CD4-positive, alpha-beta T cell treated with Interleukin-21 for 1 hour (primary cell): ENCODE results near the gene TRIM58.

ENCODE experiments used
- DNase-seq: peaks from one replicate; pipeline ENCODE4 v3.0.0-alpha.2; 2020

TRIM58 gene, protein sequence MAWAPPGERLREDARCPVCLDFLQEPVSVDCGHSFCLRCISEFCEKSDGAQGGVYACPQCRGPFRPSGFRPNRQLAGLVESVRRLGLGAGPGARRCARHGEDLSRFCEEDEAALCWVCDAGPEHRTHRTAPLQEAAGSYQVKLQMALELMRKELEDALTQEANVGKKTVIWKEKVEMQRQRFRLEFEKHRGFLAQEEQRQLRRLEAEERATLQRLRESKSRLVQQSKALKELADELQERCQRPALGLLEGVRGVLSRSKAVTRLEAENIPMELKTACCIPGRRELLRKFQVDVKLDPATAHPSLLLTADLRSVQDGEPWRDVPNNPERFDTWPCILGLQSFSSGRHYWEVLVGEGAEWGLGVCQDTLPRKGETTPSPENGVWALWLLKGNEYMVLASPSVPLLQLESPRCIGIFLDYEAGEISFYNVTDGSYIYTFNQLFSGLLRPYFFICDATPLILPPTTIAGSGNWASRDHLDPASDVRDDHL

DNA sequence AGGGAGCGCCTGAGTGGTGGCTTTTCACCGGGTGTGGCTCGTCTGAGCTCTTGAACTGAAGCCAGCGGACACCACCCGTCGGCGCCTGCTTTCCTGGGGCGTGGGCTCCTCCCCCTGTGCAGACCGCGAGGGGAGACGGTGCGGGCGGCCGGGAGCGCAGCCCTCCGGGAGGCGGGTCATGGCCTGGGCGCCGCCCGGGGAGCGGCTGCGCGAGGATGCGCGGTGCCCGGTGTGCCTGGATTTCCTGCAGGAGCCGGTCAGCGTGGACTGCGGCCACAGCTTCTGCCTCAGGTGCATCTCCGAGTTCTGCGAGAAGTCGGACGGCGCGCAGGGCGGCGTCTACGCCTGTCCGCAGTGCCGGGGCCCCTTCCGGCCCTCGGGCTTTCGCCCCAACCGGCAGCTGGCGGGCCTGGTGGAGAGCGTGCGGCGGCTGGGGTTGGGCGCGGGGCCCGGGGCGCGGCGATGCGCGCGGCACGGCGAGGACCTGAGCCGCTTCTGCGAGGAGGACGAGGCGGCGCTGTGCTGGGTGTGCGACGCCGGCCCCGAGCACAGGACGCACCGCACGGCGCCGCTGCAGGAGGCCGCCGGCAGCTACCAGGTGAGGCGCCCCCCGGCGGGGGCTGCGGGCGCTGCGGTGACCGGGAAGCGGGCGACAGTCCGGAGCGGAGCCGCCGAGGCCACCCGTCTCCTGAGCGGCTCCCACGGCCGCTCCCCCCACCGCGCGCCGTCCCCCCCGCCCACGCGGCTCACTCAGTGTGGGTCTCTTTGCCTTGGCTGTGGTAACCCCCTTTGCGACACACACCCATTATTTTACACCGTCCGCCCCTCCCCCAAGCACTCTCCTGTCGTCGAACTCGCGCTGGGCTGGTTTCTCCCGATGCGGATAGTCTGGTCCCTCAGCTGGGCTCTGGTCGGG is at the start of gene TRIM58:
Gene TRIM58, plus strand, starts transcription at position 119 of the 916 bp plus-strand sequence. Its CDS starts 60 bp downstream, at position 179.
- DNase-seq = no peak

DNA sequence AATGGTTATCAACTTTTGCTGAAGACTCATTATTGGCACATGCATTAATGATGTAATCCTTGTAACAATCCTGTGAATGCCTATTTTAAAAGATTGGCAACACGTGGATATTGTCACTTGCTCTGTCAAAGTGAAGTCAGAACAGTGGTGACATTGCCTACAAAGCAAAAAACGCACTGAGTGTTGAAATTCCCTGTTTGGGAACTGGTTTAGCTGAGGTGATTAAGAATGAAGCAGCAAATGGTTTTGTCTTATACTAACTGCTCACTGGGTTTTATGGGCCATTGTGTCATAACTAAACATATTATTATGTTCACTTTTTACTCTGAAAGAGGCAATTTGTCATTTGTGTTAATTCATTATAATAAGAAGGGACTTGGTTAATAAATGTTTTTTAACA is 44.4 kb upstream of the TRIM58 start:
- DNase-seq = no peak

DNA sequence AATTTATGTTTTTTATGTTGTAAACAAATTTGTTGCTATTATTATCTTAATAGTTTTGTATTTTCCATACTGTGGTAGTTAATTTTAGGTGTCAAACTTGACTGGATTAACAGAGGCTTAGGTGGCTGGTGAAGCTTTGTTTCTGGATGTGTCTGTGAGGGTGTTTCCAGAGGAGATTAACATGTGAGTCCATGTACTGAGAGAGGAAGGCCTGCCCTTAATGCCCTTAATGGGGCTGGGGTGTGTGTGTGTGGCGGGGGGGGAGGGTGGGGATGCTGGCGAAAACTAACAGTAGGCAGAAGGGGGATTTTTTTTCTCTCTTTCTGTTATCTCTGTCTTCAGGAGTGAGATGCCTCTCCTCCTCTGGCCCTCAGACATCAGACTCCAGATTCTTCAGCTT is 34.9 kb upstream of the TRIM58 start:
- DNase-seq = no peak

DNA sequence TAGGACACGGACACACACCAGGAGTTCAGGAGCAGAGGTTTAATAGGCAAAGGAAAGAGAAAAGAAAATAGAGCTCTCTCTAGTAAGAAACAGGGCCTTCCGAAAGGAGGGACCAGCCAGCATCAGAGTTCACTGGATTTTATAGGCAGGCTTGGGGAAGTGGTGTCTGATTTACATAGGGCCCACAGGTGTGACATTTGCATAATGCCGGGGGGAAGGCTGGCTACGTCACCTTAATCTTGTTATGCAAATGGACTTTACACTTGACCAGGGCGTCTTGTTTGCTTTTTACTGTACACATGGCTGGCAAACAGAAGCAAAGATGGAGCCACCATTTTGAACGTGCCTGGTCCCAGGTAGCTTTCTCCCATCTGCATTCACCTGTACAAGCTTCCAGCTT is 33.0 kb upstream of the TRIM58 start, which contains the start of gene OR14A16:
Gene OR14A16, minus strand, starts transcription at position 97 of the 400 bp plus-strand sequence. CDS start 8,390 bp downstream, outside the sequence.
- DNase-seq = no peak

DNA sequence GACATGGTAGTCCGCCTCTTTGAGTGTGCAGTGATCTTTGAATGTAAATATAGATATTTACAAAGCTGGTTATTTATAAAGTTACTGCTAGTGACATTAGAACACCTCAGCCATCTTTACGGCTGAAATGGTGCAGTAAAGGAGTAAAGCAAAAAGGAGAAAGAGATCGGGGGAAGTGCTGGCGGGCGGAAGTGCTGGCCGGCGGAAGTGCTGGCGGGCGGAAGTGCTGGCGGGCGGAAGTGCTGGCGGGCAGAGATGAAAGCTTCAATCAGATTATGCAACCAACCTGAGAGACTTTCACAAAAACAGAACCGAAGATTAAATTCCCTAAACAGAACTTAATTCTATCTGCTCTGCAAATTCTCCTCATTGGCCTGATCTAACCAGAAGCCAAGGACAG is 31.6 kb upstream of the TRIM58 start:
- no peak for DNase-seq

DNA sequence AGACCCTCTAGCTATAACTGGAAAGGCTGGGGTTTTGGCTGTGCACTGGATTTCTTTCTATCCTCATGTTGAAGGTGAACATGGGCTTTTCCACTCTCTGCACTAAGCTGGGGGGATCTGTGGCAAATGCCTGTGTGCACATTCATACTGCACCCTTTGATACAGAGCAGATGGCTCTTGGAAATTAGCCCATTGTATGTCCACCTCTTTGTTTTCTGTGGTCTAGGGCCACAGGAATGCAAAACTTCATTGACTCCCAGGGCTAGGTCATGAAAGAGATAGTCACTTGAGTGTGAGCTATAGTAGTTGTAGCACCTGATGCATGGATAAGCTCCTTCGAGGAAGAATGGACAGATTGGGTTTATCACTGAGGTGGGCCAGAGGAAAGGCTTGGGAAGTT is 27.3 kb upstream of the TRIM58 start:
- no peak for DNase-seq

DNA sequence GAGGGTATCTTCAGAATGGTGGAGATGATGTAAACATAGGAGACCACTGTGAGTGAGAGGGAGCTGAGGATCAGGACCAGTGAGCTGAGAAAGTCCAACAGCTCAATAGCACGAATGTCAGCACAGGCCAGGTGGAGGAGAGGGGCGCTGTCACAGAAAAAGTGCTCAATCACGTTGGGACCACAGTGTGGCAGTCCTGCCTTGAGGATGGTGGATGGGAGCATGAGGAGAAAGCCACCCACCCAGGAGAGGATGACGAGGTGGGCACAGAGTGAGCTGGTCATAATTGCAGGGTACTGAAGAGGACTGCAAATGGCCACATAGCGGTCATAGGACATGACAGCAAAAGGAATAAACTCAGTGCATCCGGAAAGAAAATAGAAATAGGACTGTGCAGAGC is 23.4 kb upstream of the TRIM58 start:
- DNase-seq = no peak

DNA sequence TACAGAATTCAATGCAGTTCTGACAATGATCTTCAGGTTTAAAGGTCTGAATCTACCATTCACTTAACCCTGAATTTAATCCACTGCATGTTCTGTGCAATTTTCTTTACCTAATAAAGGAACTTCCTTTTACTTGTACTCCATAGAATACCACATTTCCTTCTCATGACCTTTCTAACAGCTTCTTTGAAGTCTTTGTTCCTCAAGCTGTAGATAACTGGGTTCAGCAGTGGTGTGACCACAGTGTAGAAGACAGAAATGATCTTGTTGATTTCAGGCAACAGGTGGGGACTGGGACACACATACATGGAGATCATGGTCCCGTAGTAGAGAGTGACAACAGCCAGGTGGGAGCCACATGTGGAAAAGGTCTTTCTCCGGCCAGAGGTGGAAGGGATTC is 16.2 kb upstream of the TRIM58 start:
- DNase-seq = no peak

DNA sequence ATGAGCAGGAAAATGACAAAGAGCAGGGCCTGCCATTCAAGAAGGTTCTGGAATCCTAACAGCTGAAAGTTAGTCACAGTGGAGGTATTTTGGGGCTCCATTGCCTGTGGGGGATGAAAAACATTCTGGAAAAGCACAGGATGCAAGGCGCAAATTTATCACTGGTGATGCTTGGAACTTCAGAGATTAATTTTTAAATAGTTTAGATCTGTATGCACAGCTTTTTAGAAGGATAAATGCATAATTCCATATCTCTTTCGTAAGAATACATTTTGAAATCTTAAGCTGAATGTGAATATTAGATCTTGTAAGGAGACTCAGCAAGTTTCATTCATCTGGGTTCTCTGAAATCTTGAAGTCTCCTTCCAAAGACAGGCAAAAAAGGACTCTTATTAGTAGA is 15.2 kb upstream of the TRIM58 start, which contains the start of gene OR11L1:
Gene OR11L1, minus strand, starts transcription at position 101 of the 400 bp plus-strand sequence. Its CDS starts 0 bp downstream, at position 101.
- DNase-seq = no peak

DNA sequence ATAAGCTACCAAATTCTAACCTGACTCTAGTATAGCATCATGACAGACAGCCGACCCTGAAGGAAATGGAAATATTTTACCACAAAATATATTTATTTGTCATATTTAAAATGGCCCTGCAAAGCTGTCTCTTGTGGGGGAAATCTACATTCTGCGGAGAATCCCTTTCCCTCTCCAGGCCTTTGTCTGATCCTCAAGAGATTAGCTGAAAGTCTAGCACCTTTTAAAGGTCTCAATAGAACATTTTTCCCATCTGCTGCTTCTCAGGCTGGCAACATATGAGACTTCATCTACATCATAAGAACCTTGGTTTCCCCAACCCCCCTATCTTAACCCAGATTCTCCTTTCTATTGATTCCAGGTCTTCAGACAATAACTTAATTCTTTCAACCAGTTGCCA is 13.6 kb upstream of the TRIM58 start:
- DNase-seq = no peak

DNA sequence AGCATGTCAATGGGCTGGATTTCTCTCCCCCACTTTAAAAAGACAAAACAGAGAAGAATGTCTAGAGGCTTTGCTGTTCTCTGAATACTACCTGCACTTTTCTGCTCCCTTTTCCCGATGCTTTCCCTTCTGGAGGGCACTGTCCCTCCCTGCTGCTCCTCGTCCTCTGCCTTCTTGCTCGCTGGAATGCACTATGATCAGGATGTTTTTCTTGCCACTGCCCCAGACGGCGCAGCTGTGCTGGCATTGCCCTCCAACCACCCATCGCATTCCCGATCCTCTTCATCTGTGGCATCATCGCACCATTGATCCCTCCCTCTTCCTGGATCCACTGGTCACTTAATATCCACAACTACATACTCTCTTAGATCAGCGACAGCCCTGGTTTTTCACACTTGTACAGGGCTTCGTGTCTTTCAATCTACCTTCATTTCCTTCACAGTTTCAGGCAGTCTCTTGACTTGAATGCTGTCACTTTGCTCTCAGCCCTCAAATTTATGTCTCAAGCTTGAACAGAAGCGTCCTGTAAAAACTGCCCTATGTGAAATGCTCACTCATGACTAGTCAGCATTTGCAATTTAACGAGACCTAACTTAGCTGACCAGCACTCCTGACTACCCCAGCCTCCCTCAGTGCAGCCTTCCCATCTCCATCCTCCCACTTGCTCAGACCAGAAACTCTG is 11.8 kb upstream of the TRIM58 start:
- DNase-seq = no peak

DNA sequence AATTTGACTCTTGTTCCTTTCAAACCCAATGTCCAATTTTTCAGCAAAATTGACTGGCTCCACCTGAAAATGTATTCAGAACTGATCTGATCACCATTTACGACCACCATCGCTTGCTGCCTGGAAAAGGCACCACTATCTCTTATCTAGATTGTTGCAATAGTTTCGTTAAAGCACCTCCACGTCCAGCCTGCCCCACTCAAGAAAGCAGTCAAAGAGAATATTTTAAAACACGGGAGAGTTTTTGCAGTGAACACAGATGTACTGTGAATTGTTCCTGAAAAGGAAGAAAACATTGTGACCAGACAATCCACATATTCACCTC is 11.3 kb upstream of the TRIM58 start:
- DNase-seq = no peak

DNA sequence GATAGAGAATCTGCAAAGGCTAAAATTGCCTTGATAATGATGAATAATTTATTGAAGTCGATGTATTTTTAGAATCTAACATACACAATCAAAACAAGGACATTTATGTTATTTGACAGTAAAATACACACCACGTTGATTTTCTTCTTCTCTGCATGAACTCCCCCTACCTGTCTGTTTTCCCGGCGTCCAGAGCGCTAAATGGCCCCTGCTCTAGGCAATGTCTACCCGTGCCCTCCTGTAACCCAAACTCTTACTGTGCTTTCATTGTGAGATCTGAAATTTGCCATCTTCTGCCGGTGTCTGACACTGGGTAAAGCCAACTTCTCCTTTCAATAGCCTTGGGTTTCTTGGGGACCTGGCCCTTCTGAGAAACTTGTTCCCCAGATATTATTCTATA is 8.6 kb upstream of the TRIM58 start:
- no peak for DNase-seq

DNA sequence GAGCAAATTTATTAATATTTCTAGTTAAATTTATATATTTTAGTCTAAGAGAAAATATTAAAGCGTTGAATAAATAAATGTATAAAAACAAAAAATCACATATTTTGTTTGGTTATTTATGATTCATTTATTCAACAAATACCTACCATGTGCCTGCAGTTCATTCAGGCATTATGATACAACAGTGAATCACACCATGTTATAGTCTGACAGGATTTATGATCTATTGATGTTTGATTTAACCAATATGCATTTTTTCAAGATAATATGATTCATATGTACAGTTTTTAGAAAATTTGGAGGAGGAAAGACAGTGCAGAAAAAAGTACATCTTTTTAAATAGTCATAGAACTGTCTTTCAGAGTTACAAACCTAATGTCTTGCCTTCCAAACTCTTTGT is 7.4 kb upstream of the TRIM58 start:
- no peak for DNase-seq

DNA sequence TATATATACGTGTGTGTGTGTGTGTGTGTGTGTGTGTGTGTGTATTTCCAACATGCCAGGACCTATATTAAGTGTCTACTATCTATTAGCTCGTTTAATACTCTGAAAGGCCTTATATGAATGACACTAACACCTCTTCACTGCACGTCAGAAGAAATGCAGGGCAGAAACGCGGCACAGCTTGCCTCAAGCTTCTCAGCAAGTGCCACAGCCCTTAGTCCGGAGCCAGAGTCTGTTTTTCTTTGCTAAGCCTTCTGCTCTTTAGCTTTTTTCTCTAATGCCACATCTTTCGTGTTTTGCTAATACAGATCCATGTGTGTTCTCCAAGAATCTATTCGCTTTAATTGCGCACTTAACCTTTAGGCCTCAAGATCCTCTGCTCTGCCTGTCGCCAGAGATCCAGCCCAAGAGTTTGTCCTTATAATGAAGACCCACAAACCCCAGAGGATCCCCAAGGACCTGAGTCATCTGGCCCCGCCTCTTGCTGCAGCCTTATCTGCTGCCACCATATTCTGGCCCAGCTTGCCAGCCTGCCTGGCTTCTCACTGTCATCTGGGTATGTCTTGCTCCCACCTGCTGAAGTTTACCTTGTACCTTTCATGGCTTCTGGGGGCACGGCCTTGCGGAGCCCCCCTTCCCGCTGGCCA is 2.0 kb upstream of the TRIM58 start:
- no peak for DNase-seq

DNA sequence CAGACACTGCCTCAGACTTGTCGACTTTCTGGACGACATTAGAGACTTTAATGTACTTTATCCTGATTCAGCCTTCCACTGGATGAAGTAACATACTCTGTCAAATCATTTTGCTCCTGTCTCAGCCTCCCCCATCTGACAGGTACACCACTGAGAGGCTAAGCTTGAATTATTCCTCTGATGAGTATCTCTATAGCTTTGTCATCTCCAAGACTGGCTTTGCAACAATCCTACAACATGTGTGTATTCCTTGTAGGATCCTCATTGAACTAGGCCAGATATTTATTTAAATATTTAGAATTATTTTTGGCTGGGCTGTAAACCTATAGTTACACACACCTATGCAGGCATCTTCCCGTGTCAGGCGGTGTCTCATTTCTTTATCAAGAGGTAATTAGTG is 1.1 kb upstream of the TRIM58 start:
- no peak for DNase-seq

DNA sequence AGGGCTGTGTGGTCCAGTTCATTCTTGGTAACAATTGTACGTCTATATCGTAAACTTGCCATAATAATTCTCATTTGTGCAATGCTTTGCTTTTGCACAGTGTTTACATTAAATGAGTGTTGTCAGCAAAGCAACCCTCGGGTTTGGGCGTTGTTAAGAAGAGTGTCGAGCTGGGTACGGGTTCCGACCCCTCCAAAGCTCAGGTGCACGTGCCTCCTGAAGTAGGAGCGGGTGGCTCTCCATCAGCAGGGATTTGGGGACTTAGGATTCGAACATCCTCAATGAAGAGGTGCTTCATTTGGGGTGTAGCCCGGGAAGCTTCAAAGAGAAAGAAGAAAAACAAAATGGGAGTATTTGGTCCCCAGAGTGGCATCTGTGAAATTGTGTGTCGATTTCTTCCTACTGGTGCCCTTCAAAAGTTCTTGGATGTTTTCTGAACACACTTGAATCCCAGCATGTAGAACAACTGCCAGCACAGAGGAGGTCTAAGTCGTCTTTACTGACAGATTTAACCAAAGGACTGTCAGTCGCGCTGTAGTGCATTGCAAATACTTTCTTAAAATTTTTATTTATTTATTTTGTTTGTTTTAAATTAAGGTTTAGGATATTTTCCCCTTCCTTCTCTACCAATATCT is 1.1 kb downstream of the TRIM58 start:
- no peak for DNase-seq

DNA sequence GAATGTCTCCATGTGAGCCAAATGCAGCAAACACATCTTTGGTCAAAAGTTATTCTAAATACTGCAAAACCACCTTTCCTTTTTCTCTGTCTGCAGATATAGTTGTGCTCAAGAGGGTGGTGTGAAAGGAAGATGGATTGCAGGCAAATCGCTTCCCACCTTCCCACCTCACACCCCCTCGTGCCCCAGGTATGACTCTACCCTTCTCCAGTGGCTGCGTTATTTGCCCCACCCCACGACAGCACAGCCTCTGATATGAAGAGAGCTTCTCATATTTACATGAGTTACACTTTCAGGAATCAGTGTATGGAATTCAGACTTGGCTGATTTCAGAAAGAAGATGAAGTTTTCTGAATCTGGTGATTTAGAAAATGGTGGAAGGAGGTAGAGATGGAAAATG is 5.8 kb downstream of the TRIM58 start:
- no peak for DNase-seq

DNA sequence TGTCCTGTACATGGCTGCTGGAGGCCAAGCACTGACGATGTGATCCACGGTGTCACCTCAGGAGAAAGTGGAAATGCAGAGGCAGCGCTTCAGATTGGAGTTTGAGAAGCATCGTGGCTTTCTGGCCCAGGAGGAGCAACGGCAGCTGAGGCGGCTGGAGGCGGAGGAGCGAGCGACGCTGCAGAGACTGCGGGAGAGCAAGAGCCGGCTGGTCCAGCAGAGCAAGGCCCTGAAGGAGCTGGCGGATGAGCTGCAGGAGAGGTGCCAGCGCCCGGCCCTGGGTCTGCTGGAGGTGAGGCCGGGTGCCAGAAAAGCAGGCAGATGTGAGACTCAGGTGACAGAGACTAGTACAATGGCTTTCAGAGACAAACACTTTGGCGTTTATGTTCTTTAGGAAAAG is 7.7 kb downstream of the TRIM58 start:
- no peak for DNase-seq

DNA sequence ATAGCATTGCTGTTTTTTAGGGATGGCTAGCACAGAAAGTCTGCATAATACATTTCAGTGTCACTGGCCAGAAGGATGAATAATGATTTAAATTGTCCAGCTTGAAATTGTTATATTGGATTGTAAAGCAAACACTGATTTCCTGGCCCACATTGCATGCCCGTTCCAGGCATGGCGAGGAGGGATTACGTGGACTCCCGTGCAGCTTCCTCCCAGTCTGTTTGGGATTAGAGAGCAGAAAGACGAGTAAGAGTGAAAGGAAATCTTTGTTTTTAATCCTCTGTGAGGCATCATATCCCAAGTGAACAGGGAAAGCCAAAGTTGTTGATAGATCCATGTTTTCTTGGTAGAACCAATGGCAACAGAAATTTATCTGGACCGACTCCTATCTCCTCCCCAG is 8.4 kb downstream of the TRIM58 start:
- DNase-seq = no peak

DNA sequence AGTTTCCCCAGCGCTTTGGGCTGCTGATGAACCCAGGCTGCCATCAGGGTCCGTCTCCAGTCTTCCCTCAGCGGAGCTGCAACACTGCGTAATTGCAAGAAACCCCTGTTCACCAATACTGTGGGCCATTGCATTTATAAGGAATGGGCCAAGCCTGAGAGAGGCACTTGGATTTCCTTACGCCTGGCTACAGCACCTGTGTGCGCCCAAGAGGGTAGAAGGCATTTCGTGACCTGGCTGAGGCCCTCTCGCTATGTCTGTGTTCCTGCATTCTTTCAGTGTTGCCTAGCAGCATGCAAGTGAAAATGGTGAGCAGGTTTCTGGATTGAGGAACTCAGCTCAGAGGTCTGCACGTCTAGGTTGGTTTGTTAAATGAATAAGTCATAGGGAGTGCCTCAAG is 26.4 kb downstream of the TRIM58 start:
- DNase-seq = no peak

DNA sequence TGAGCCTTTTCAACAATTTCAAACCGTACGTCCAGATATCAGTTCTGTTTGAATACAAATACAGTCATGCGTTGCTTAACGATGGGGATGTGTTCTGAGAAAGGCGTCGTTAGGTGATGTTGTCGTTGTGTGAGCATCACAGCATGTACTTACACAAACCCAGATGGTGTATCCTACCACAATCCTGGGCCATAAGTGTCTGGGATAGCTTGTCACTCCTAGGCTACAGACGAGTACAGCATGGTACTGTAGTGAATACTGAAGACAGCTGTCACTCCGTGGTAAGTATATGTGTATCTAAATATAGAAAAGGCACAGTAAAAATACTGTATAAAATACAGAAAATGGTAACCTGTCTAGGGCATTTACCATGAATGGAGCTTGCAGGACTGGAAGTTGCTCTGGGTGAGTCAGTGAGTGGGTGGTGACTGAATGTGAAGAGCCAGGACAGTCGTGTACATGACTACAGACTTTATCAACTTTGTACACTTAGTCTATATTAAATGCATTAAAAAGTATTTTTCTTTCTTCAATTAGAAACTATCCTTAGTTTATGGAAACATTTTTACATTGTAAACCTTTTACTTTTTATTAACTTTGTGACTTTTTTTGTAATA is 27.9 kb downstream of the TRIM58 start:
- DNase-seq = no peak
